ENCODE data around the gene TPSB2. TPM values are rescaled to one million over a fixed set of nuclear protein-coding genes. Genes with fewer than 3 reads are reported as not detected.

The TPSB2 gene
- total RNA-seq, 1 donor from 2014 or later, result not detected

DNA sequence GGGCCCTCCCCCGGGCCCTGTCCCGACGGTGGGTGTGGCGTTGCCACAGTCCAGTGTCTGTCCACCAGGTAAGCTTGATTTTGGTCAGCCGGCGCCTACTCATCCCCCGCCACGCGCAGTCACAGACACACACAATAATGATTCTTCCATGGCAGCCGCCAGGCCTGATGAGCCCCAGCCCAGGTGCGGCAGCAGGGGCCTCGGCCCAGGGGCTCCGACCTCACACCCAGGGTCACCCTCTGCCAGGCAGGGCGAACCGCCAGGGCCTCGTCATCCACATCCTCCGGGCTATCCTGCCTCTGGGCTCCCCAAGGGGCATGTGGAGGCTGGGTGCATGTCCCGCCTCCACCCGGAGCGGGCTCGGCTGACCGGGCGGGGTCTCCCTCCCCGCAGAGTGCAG is 12.5 kb downstream of the TPSB2 start:
- Mint-ChIP-seq H3K27me3 (ENCODE audit: low read depth, unreplicated experiment) (peaks cover 5% of the 10 kb centered on the region), H3K9me3 (ENCODE audit: unreplicated experiment) (no peaks in the 10 kb centered on the region), H3K4me3 (ENCODE audit: unreplicated experiment) (no peak overlapping the region), H3K36me3 (ENCODE audit: low read depth, unreplicated experiment) (peaks cover 6% of the 10 kb centered on the region), H3K4me1 (ENCODE audit: low read depth, unreplicated experiment) (no peaks in the 10 kb centered on the region), H3K27ac (ENCODE audit: unreplicated experiment) (no peak overlapping the region)
- Histone ChIP-seq H2AFZ (ENCODE audit: low read depth, low read length) (no peak overlapping the region), H3K36me3 (ENCODE audit: insufficient read depth, low read length) (no peaks in the 10 kb centered on the region), H4K20me1 (ENCODE audit: insufficient read depth, low read length) (no peaks in the 10 kb centered on the region), H3K27ac (ENCODE audit: low read depth, low read length) (no peak overlapping the region), H3K9me3 (ENCODE audit: insufficient read depth, low read depth, low read length) (no peaks in the 10 kb centered on the region), H3K4me3 (ENCODE audit: insufficient read depth, low read depth, low read length) (no peak overlapping the region), H3K4me1 (ENCODE audit: insufficient read depth, low read length) (no peaks in the 10 kb centered on the region), H3K79me2 (ENCODE audit: insufficient read depth, low read length) (no peaks in the 10 kb centered on the region), H3K27me3 (ENCODE audit: insufficient read depth, low read length) (no peaks in the 10 kb centered on the region), H3K4me2 (ENCODE audit: low read length) (no peak overlapping the region), H3K9ac (ENCODE audit: low read length) (no peak overlapping the region)
- TF ChIP-seq, protein P1, sequence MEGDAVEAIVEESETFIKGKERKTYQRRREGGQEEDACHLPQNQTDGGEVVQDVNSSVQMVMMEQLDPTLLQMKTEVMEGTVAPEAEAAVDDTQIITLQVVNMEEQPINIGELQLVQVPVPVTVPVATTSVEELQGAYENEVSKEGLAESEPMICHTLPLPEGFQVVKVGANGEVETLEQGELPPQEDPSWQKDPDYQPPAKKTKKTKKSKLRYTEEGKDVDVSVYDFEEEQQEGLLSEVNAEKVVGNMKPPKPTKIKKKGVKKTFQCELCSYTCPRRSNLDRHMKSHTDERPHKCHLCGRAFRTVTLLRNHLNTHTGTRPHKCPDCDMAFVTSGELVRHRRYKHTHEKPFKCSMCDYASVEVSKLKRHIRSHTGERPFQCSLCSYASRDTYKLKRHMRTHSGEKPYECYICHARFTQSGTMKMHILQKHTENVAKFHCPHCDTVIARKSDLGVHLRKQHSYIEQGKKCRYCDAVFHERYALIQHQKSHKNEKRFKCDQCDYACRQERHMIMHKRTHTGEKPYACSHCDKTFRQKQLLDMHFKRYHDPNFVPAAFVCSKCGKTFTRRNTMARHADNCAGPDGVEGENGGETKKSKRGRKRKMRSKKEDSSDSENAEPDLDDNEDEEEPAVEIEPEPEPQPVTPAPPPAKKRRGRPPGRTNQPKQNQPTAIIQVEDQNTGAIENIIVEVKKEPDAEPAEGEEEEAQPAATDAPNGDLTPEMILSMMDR (IDR thresholded peaks at IDR 0.05; ENCODE audit: insufficient read depth, low read depth, low read length), result no peak
- no peak for TF ChIP-seq EZH2 (IDR thresholded peaks at IDR 0.05; ENCODE audit: insufficient read depth, low read length)
- FAIRE-seq (no peak), DNase-seq (ENCODE audit: low read depth) (no peak)

DNA sequence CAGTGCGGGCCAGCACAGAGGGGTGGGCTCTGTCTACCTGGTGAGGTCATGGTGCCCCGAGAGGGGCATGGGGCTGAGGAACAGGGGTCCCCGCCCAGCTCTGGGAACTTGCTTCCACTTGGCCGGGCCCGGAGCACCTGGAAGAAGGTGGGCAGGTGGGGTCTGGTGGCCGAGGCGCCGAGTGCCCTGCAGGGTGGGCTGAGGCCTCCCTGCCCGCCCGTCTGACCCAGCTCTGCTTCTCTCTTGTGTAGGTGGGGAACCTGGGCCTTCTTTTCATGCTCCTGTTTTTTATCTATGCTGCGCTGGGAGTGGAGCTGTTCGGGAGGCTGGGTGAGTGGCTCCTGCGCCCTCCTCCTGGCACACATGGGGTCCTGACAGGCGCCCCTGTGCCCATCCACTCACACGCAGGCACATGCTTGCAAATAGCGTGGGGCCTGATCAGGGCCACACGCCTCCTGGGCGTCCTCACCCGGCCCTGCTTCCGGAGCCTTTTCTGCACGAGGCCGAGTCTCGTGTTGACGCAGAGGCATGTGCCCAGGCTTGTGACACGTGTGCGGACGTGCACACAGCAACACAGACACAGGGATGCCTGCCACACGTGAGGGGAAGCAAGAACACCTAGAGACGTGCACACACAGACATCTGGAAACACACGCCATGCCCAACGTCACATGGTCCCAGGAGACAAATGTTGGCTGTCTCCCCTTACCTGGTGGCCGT is 13.1 kb downstream of the TPSB2 start:
- no peak overlapping the region for H2AFZ ChIP-seq (ENCODE audit: low read depth, low read length)
- Mint-ChIP-seq H3K9me3 (ENCODE audit: unreplicated experiment) (no peaks in the 10 kb centered on the region), H3K27ac (ENCODE audit: unreplicated experiment) (no peak overlapping the region), H3K4me1 (ENCODE audit: low read depth, unreplicated experiment) (no peaks in the 10 kb centered on the region), H3K36me3 (ENCODE audit: low read depth, unreplicated experiment) (peaks cover 6% of the 10 kb centered on the region), H3K4me3 (ENCODE audit: unreplicated experiment) (no peak overlapping the region), H3K27me3 (ENCODE audit: low read depth, unreplicated experiment) (peaks cover 5% of the 10 kb centered on the region)
- H3K36me3 ChIP-seq (ENCODE audit: insufficient read depth, low read length), result no peaks in the 10 kb centered on the region
- H3K9me3 ChIP-seq (ENCODE audit: insufficient read depth, low read depth, low read length), result no peaks in the 10 kb centered on the region
- H3K4me1 ChIP-seq (ENCODE audit: insufficient read depth, low read length), result no peaks in the 10 kb centered on the region
- no peak for TF ChIP-seq EZH2 (IDR thresholded peaks at IDR 0.05; ENCODE audit: insufficient read depth, low read length)
- TF ChIP-seq, protein P1 (IDR thresholded peaks at IDR 0.05; ENCODE audit: insufficient read depth, low read depth, low read length), result no peak
- H3K9ac ChIP-seq (ENCODE audit: low read length), result no peak overlapping the region
- no peak overlapping the region for H3K27ac ChIP-seq (ENCODE audit: low read depth, low read length)
- H3K79me2 ChIP-seq (ENCODE audit: insufficient read depth, low read length), result no peaks in the 10 kb centered on the region
- no peaks in the 10 kb centered on the region for H4K20me1 ChIP-seq (ENCODE audit: insufficient read depth, low read length)
- H3K27me3 ChIP-seq (ENCODE audit: insufficient read depth, low read length), result no peaks in the 10 kb centered on the region
- DNase-seq (ENCODE audit: low read depth) (no peak), FAIRE-seq (no peak)
- H3K4me3 ChIP-seq (ENCODE audit: insufficient read depth, low read depth, low read length), result no peak overlapping the region
- no peak overlapping the region for H3K4me2 ChIP-seq (ENCODE audit: low read length)

DNA sequence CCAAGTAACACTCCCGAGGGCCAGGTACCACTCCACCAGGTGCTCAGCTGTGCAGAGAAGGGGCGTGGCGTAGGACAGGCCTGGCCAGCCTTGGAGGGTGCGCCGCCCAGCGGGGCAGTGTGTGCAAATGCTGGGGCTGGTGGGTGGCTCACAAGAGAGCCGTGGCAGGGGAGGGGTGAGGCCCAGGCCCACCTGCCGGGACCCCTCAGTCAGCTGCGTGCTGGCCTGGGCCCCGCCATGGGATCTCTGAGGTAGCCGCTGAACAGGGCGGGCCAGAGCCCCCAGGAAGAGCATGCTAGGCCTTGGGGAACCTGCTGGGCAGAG is 13.7 kb downstream of the TPSB2 start:
- Histone ChIP-seq H3K4me1 (ENCODE audit: insufficient read depth, low read length) (no peaks in the 10 kb centered on the region), H3K27me3 (ENCODE audit: insufficient read depth, low read length) (no peaks in the 10 kb centered on the region), H3K79me2 (ENCODE audit: insufficient read depth, low read length) (no peaks in the 10 kb centered on the region), H3K36me3 (ENCODE audit: insufficient read depth, low read length) (no peaks in the 10 kb centered on the region), H3K4me3 (ENCODE audit: insufficient read depth, low read depth, low read length) (no peak overlapping the region), H3K27ac (ENCODE audit: low read depth, low read length) (no peak overlapping the region), H3K4me2 (ENCODE audit: low read length) (no peak overlapping the region), H3K9ac (ENCODE audit: low read length) (no peak overlapping the region), H3K9me3 (ENCODE audit: insufficient read depth, low read depth, low read length) (no peaks in the 10 kb centered on the region), H2AFZ (ENCODE audit: low read depth, low read length) (no peak overlapping the region), H4K20me1 (ENCODE audit: insufficient read depth, low read length) (no peaks in the 10 kb centered on the region)
- Mint-ChIP-seq H3K9me3 (ENCODE audit: unreplicated experiment) (no peaks in the 10 kb centered on the region), H3K4me3 (ENCODE audit: unreplicated experiment) (no peak overlapping the region), H3K27me3 (ENCODE audit: low read depth, unreplicated experiment) (peaks cover 2% of the 10 kb centered on the region), H3K27ac (ENCODE audit: unreplicated experiment) (no peak overlapping the region), H3K4me1 (ENCODE audit: low read depth, unreplicated experiment) (no peaks in the 10 kb centered on the region), H3K36me3 (ENCODE audit: low read depth, unreplicated experiment) (peaks cover 2% of the 10 kb centered on the region)
- FAIRE-seq (no peak), DNase-seq (ENCODE audit: low read depth) (no peak)
- TF ChIP-seq EZH2 (IDR thresholded peaks at IDR 0.05; ENCODE audit: insufficient read depth, low read length), result no peak
- TF ChIP-seq, protein P1 (IDR thresholded peaks at IDR 0.05; ENCODE audit: insufficient read depth, low read depth, low read length), result no peak

All from astrocyte (in vitro differentiated cells and primary cell).